IMR-90 (cell line): ENCODE measurements around the gene PRSS50. TPM values are rescaled to one million over a fixed set of nuclear protein-coding genes. Genes with fewer than 3 reads are reported as not detected.
A peak's percentile ranks its signal among the peaks of the same experiment; 100 is the strongest.

Experiments used
- ATAC-seq: fragments of 200-7000 bp; cut with Tn5 transposase; 2 replicates; pipeline ENCODE4 v1.9.1; 2020; ENCODE audit warnings: low read depth, mild to moderate bottlenecking, moderate library complexity
- BruUV-seq: library from RNA; stranded (reverse); fragments of 400-500 nt; replicated peaks from 2 replicates; lab custom pipeline; 2021; lab: Mats Ljungman, UMichigan
- CTCF ChIA-PET: fragments of 300-600 bp; formaldehyde crosslinking; extraction: SDS; loops from one replicate; lab custom pipeline; 2021; ENCODE audit warnings: antibody characterized with exemption; lab: Yijun Ruan, JAX
- POLR2A ChIA-PET: fragments of 300-600 bp; sonication (Branson Sonifier 250); formaldehyde crosslinking; loops from one replicate; lab custom pipeline; 2022; ENCODE audit warnings: antibody characterized with exemption; ENCODE audit not compliant: unreplicated experiment; lab: Charles Lee
- DNase-seq: peaks from one replicate; pipeline ENCODE4 v3.0.0; 2013
- H2AFZ ChIP-seq: replicated peaks from 2 replicates; pipeline ENCODE3; 2013; ENCODE audit warnings: low read length, mild to moderate bottlenecking; ENCODE audit not compliant: poor library complexity
- H2AK5ac ChIP-seq: 2 replicates; pipeline ENCODE4 v1.6.1; 2013; ENCODE audit warnings: low read depth, low read length, inconsistent platforms
- H2AK9ac ChIP-seq: replicated peaks from 2 replicates; pipeline ENCODE3; 2013; ENCODE audit warnings: mild to moderate bottlenecking, low read depth, low read length, moderate library complexity; ENCODE audit not compliant: poor library complexity
- H2BK120ac ChIP-seq: 2 replicates; pipeline ENCODE4 v1.6.1; 2013; ENCODE audit warnings: low read depth, low read length, inconsistent platforms
- H2BK15ac ChIP-seq: 3 replicates; pipeline ENCODE4 v1.6.1; 2013; ENCODE audit warnings: low read depth, low read length, inconsistent platforms
- H2BK20ac ChIP-seq: 2 replicates; pipeline ENCODE4 v1.6.1; 2013; ENCODE audit warnings: low read depth, mild to moderate bottlenecking, inconsistent platforms, low read length, moderate library complexity
- H2BK5ac ChIP-seq: 2 replicates; pipeline ENCODE4 v1.6.1; 2013; ENCODE audit warnings: mild to moderate bottlenecking, low read depth, low read length, inconsistent platforms; ENCODE audit not compliant: poor library complexity, severe bottlenecking
- H3K14ac ChIP-seq: replicated peaks from 2 replicates; pipeline ENCODE4 v1.6.1; 2013; ENCODE audit warnings: low read depth, low read length, inconsistent platforms
- H3K18ac ChIP-seq: 2 replicates; pipeline ENCODE4 v1.6.1; 2013; ENCODE audit warnings: low read depth, low read length, control low read depth
- H3K23ac ChIP-seq: 2 replicates; pipeline ENCODE4 v1.6.1; 2013; ENCODE audit warnings: low read depth, low read length, inconsistent platforms
- H3K27ac ChIP-seq: 2 replicates; pipeline ENCODE4 v1.5.1; 2013; ENCODE audit warnings: mild to moderate bottlenecking, control low read depth, low read length; ENCODE audit not compliant: insufficient read depth
- H3K27me3 ChIP-seq: 2 replicates; pipeline ENCODE4 v1.6.1; 2013; ENCODE audit warnings: low read length; ENCODE audit not compliant: control insufficient read depth, insufficient read depth
- H3K36me3 ChIP-seq: 2 replicates; pipeline ENCODE4 v1.6.1; 2013; ENCODE audit warnings: low read length, mixed read lengths; ENCODE audit not compliant: control insufficient read depth, insufficient read depth
- H3K4ac ChIP-seq: 2 replicates; pipeline ENCODE4 v1.6.1; 2013; ENCODE audit warnings: low read depth, low read length, inconsistent platforms
- H3K4me1 ChIP-seq: 2 replicates; pipeline ENCODE4 v1.6.1; 2013; ENCODE audit warnings: low read length, mixed read lengths; ENCODE audit not compliant: control insufficient read depth, insufficient read depth
- H3K4me2 ChIP-seq: 2 replicates; pipeline ENCODE4 v1.6.1; 2013; ENCODE audit warnings: low read depth, mild to moderate bottlenecking, control low read depth, low read length, moderate library complexity
- H3K4me3 ChIP-seq: 2 replicates; pipeline ENCODE4 v1.5.1; 2013; ENCODE audit warnings: low read depth, mild to moderate bottlenecking, control low read depth, low read length, moderate library complexity; ENCODE audit not compliant: insufficient read depth
- H3K56ac ChIP-seq: 2 replicates; pipeline ENCODE4 v1.6.1; 2013; ENCODE audit warnings: low read length, inconsistent platforms; ENCODE audit not compliant: insufficient read depth; ENCODE audit errors: extremely low read depth
- H3K79me1 ChIP-seq, 2 experiments: 2 replicates each; pipeline ENCODE4 v1.6.1; 2013; ENCODE audit warnings: low read length in 2 of 2, inconsistent platforms in 1 of 2, low read depth in 1 of 2
- H3K9ac ChIP-seq: 2 replicates; pipeline ENCODE4 v1.6.1; 2013; ENCODE audit warnings: low read depth, low read length, control low read depth
- H3K9me1 ChIP-seq: 2 replicates; pipeline ENCODE4 v1.6.1; 2013; ENCODE audit warnings: low read length, inconsistent platforms; ENCODE audit not compliant: insufficient read depth
- H3K9me3 ChIP-seq: 2 replicates; pipeline ENCODE4 v1.6.1; 2013; ENCODE audit warnings: low read length; ENCODE audit not compliant: control insufficient read depth, insufficient read depth
- H4K20me1 ChIP-seq: 2 replicates; pipeline ENCODE4 v1.6.1; 2013; ENCODE audit warnings: low read length, inconsistent platforms; ENCODE audit not compliant: insufficient read depth
- H4K5ac ChIP-seq: 2 replicates; pipeline ENCODE4 v1.6.1; 2013; ENCODE audit warnings: mild to moderate bottlenecking, low read depth, low read length, control low read depth
- H4K8ac ChIP-seq, 2 experiments: 2 replicates each; pipeline ENCODE4 v1.6.1; 2013; ENCODE audit warnings: low read depth in 2 of 2, low read length in 2 of 2, control low read depth in 1 of 2, inconsistent platforms in 1 of 2
- H4K91ac ChIP-seq: 2 replicates; pipeline ENCODE4 v1.6.1; 2013; ENCODE audit warnings: low read depth, low read length, inconsistent platforms; ENCODE audit not compliant: insufficient read depth
- CTCF ChIP-seq: conservative IDR thresholded peaks from 2 replicates; pipeline ENCODE4 v1.5.1; 2012; ENCODE audit warnings: mild to moderate bottlenecking, low read depth, low read length, improper control_type of control experiment
- RCOR1 ChIP-seq: IDR thresholded peaks from 2 replicates; pipeline ENCODE4 v1.6.1; 2012; ENCODE audit warnings: mild to moderate bottlenecking, low read length, improper control_type of control experiment; ENCODE audit not compliant: insufficient replicate concordance
- WGBS, 2 experiments: methylation state at CpG; one replicate each; pipeline versions ENCODE4 v1.1.5 to v1.1.7; 2013; ENCODE audit warnings: missing lambda C conversion rate in 2 of 2; ENCODE audit not compliant: insufficient read length in 1 of 2; ENCODE audit errors: extremely low coverage in 2 of 2; 5-methylcytosine and 5-hydroxymethylcytosine counted together
- dilution Hi-C: fragments of 300-500 bp; cut with HindIII; formaldehyde crosslinking; loops from one replicate; pipeline ENCODE4 v1.14.3; 2018; ENCODE audit warnings: low sequenced_read_pairs; ENCODE audit not compliant: unreplicated experiment
- in situ Hi-C: fragments of 300-500 bp; cut with MboI; formaldehyde crosslinking; loops from 3 replicates; pipeline ENCODE4 v1.14.3; 2019; ENCODE audit warnings: low sequenced_read_pairs, inconsistent platforms, mixed read lengths
- intact Hi-C: fragments of 100-400 bp; cut with micrococcal nuclease; formaldehyde crosslinking; loops from 2 replicates; pipeline ENCODE4 v1.10.0; 2022
- polyA plus RNA-seq, 3 experiments: library from polyadenylated mRNA; depleted of rRNA; stranded (reverse); fragments of >200 nt; gene quantifications; 2 replicates each; pipeline ENCODE4 v1.2.3, GENCODE V29; 2012; ENCODE audit warnings: low replicate concordance in 1 of 3
- total RNA-seq: library from RNA; depleted of rRNA; stranded (reverse); fragments of >200 nt; gene quantifications from 2 replicates; pipeline ENCODE4 v1.2.3, GENCODE V29; 2012

Gene PRSS50
- total and polyA plus RNA-seq, 2 of the 4 experiments (the other 2 are of a cell fraction), result not detected

GRCh38 chr3:46705751-46706552 lies 11.7 kb downstream of the PRSS50 start:
- ATAC-seq, result peak; percentile 16; the same call in 1 of the 2 replicates
- Histone ChIP-seq H3K4me2 (no peak overlapping the region), H4K5ac (no peak overlapping the region), H3K79me1 (no peaks in the 10 kb centered on the region), H3K56ac (no peak overlapping the region), H3K4ac (no peak overlapping the region), H2AK5ac (no peak overlapping the region), H3K14ac (no peak overlapping the region), H4K91ac (no peak overlapping the region), H2BK20ac (no peak overlapping the region), H3K27me3 (peaks cover 29% of the 10 kb centered on the region), H2AFZ (peak overlapping the region; percentile 11), H3K4me3 (no peak overlapping the region), H3K9me1 (no peaks in the 10 kb centered on the region; the same call in 1 of the 2 replicates), H3K23ac (no peak overlapping the region), H3K36me3 (no peaks in the 10 kb centered on the region), H3K9me3 (no peaks in the 10 kb centered on the region), H2BK15ac (no peak overlapping the region), H3K4me1 (peaks cover 7% of the 10 kb centered on the region; the same call in 1 of the 2 replicates), H2BK5ac (no peak overlapping the region), H2BK120ac (no peak overlapping the region), H2AK9ac (peak overlapping the region; percentile 77), H3K9ac (no peak overlapping the region), H4K8ac (no peak overlapping the region), H3K18ac (no peak overlapping the region), H3K27ac (no peak overlapping the region), H4K20me1 (peaks cover 3% of the 10 kb centered on the region; the same call in 1 of the 2 replicates)
- ChIA-PET POLR2A (no interaction called here), CTCF (interaction anchor here (0.7 kb wide), 1 partner anchor 17 kb away, joined by 3 read pairs; no protein-coding TSS in a partner anchor)
- WGBS, 2 experiments, result 75% methylated on average over 10 of the region's 19 CpGs; no CpG with 5 or more reads in 1 of the 2 experiments
- in situ Hi-C loops (loop anchor here (25.0 kb wide), 1 partner anchor 656 kb away; no protein-coding TSS in a partner anchor), intact Hi-C loops (loop anchor here (1.0 to 2.0 kb wide), 5 partner anchors 189 to 665 kb away; no protein-coding TSS in a partner anchor), dilution Hi-C loops (no loop called here)
- no TSS peak for BruUV-seq
- peak; percentile 59 for DNase-seq
- TF ChIP-seq CTCF (peak; percentile 17; the same call in 1 of the 2 replicates), RCOR1 (no peak)
